Chondrocyte (in vitro differentiated cells): ENCODE results near the gene RPL3. TPM values are rescaled to one million over a fixed set of nuclear protein-coding genes. Genes with fewer than 3 reads are reported as not detected.

ENCODE experiments used
- DNase-seq: peaks from one replicate; pipeline ENCODE4 v3.0.0; 2021; ENCODE audit warnings: mixed read lengths, low spot score
- H3K27ac Mint-ChIP-seq: one replicate; pipeline ENCODE4 v1.8.0; 2021; ENCODE audit warnings: mild to moderate bottlenecking, moderate library complexity, mixed read lengths; ENCODE audit not compliant: unreplicated experiment
- H3K27me3 Mint-ChIP-seq: 2 replicates; pipeline ENCODE4 v1.8.0; 2021; ENCODE audit warnings: low read depth, mixed read lengths
- H3K36me3 Mint-ChIP-seq: 2 replicates; pipeline ENCODE4 v1.8.0; 2021; ENCODE audit warnings: low read depth, mixed read lengths
- H3K4me1 Mint-ChIP-seq: 2 replicates; pipeline ENCODE4 v1.8.0; 2021; ENCODE audit warnings: low read depth, mild to moderate bottlenecking, mixed read lengths
- H3K4me3 Mint-ChIP-seq: one replicate; pipeline ENCODE4 v1.8.0; 2021; ENCODE audit warnings: mild to moderate bottlenecking, moderate library complexity, mixed read lengths; ENCODE audit not compliant: unreplicated experiment
- H3K9me3 Mint-ChIP-seq: 2 replicates; pipeline ENCODE4 v1.8.0; 2021; ENCODE audit warnings: low read depth, mixed read lengths
- total RNA-seq: library from RNA; stranded (reverse); gene quantifications from 3 replicates; pipeline ENCODE4 v1.2.1, GENCODE V29; 2021
- TF ChIP-seq, protein P1 (sequence below): fragments of 200-600 bp; sonication (generic); IDR thresholded peaks from 2 replicates; pipeline ENCODE4 v1.5.0; 2021; ENCODE audit warnings: antibody characterized with exemption, mild to moderate bottlenecking, moderate library complexity

Gene RPL3
- total RNA-seq, 1 donor from 2014 or later = 1,326 TPM

DNA sequence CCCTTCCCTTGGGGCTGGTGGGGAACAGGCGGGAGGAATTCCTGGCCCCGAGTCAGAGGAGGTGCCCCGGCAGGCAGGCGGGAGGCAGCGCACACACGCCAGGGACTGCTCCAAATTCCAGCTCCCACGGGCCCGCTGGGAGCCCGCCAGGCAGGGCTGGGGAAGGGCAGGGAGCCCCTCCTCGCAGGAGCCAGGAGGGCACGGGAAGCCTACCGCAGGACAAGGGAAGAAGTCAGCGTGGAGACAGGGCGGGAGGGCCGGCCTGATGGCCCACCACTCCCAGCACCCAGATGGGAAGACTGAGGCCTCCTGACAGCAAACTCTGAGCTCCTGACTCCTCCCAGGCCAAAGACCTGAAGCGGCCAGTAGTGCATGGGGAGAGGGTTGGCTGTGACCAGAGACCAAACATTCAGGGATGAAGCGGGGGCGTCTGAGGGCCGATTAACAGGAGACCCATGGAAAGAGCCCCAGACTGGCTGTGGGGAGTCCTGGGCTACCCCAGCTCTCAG lies 22.4 kb downstream of the RPL3 start:
- peak overlapping the region; percentile 95 for H3K27ac Mint-ChIP-seq
- no peak overlapping the region for H3K4me3 Mint-ChIP-seq
- no peaks in the 10 kb centered on the region for H3K36me3 Mint-ChIP-seq
- H3K9me3 Mint-ChIP-seq = no peaks in the 10 kb centered on the region
- no peaks in the 10 kb centered on the region for H3K27me3 Mint-ChIP-seq
- H3K4me1 Mint-ChIP-seq = peaks cover 80% of the 10 kb centered on the region
- TF ChIP-seq, protein P1, sequence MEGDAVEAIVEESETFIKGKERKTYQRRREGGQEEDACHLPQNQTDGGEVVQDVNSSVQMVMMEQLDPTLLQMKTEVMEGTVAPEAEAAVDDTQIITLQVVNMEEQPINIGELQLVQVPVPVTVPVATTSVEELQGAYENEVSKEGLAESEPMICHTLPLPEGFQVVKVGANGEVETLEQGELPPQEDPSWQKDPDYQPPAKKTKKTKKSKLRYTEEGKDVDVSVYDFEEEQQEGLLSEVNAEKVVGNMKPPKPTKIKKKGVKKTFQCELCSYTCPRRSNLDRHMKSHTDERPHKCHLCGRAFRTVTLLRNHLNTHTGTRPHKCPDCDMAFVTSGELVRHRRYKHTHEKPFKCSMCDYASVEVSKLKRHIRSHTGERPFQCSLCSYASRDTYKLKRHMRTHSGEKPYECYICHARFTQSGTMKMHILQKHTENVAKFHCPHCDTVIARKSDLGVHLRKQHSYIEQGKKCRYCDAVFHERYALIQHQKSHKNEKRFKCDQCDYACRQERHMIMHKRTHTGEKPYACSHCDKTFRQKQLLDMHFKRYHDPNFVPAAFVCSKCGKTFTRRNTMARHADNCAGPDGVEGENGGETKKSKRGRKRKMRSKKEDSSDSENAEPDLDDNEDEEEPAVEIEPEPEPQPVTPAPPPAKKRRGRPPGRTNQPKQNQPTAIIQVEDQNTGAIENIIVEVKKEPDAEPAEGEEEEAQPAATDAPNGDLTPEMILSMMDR = no peak
- no peak for DNase-seq

DNA sequence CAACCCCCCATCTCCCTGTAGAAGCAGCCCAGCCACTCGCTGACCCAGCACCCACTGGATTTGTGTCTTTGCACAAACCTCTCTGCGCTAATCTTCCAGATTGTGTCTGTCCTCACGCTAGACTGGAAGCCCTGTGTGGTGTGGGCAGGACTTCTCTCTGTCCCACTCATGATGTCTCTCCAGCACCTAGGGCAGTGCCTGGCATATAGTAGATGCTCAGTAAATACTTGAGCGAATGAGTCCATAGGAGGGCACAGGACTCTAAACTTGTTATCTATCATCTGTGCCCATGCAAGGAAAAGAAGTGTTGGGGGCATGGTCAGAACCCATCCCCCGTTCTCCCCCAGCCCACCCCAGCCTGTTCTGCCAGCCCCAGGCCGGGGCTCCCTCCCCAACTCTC lies 22.9 kb downstream of the RPL3 start:
- Mint-ChIP-seq H3K4me1 (peaks cover 82% of the 10 kb centered on the region), H3K36me3 (no peaks in the 10 kb centered on the region), H3K9me3 (no peaks in the 10 kb centered on the region), H3K27me3 (no peaks in the 10 kb centered on the region), H3K4me3 (no peak overlapping the region), H3K27ac (peak overlapping the region; percentile 95)
- no peak for DNase-seq
- TF ChIP-seq, protein P1 = no peak

DNA sequence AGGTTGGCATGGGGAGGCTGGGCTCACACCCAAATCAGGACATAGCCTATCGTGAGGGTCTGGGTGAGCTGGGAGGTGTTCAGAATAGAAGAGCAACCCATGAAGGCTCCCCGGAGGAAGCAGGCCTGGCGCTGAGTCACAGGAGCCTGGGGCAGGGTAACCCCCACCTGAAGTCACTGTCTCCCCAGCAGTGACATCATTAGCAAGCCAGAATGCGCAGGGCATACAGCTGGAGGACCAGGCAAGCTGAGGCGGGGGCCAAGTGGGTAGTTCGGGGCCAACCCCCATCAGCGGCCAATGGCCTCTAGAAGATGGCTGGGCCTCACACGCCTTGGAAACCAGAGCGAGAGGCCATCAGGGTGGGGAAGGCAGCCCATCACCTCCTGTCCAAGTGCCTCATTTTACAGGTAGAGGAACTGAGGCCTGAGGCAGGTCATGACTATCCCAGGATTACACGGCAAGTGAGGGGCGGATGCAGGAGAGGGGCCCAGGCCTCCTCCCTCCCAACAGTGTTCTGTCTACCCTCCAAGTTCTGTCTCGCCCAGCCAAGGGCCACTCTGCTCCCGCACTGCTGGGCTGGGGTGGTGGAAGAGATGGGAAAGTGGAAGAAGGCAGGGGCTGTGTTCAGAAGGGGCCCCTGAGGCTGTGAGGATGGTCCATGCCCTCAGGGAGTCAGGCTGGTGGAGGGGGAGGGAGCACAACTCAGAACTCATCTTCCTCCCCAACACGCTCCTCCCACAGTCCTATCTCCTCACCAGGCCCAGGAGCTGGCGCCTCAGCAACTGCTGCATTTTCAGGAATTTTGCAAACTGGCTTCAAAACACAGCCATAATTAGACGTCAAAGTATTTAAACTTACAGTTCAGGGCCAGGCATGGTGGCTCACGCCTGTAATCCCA lies 24.6 kb downstream of the RPL3 start:
- H3K36me3 Mint-ChIP-seq = no peaks in the 10 kb centered on the region
- TF ChIP-seq, protein P1 = no peak
- H3K4me1 Mint-ChIP-seq = peaks cover 75% of the 10 kb centered on the region
- peak overlapping the region; percentile 36 for H3K27ac Mint-ChIP-seq
- no peak for DNase-seq
- no peak overlapping the region for H3K4me3 Mint-ChIP-seq
- no peaks in the 10 kb centered on the region for H3K9me3 Mint-ChIP-seq
- H3K27me3 Mint-ChIP-seq = no peaks in the 10 kb centered on the region

DNA sequence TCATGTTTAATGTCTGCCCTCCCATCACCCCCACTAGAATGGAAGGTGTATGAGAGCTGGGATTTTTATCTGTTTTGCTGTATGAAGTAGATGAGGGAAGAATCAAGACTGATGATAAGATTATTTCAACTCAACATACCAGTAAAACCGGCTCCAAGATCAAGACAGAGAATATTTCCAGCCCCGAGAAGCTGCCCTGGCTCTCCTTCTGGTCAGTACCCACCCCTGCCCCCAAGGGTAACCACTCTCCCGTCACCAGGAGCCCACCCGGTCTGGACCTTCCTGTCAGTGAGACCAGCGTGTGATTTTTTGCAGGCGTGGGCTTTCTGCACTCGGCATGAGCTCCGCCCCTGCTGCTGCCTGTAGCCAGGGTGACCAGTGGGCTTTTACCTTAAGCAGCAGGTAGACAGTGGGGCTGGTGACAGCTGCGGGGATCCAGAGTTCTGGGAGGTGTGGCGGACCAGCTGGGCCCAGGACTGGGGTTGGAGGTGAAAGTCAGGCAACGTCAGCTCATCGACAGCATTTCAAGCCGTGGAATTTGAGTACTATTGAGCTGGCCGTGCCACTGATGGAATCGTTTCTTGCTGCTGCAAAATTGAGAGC lies 25.6 kb downstream of the RPL3 start:
- Mint-ChIP-seq H3K36me3 (no peaks in the 10 kb centered on the region), H3K9me3 (no peaks in the 10 kb centered on the region), H3K4me1 (peaks cover 67% of the 10 kb centered on the region), H3K4me3 (no peak overlapping the region), H3K27me3 (no peaks in the 10 kb centered on the region), H3K27ac (no peak overlapping the region)
- DNase-seq = no peak
- TF ChIP-seq, protein P1 = no peak

DNA sequence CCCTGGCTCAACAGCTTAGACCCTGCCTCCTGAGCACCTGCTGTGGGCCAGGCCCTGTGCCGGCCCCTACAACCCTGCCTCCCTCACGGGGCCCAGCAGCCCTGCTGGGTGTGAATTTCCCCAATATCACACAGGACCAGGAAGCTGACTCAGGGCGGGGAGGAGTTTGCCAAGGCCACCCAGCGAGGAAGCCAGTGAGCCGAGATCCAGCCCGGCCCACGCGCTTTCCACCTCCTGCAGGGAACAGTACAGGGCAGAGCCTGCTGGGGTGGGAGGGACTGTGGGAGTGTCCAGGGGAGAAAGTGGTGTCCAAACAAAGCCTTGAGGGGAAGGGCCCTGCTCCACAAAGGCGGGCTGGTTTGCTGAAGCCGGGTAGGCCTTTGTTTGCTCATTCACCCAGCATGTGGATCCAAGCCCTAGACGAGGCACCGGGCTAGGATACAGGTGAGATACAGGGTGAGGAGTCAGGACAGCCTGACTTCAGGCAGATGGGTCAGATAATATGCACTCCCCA lies 26.8 kb downstream of the RPL3 start:
- no peaks in the 10 kb centered on the region for H3K36me3 Mint-ChIP-seq
- H3K9me3 Mint-ChIP-seq = no peaks in the 10 kb centered on the region
- no peak overlapping the region for H3K4me3 Mint-ChIP-seq
- peak; percentile 97 for DNase-seq
- H3K27me3 Mint-ChIP-seq = no peaks in the 10 kb centered on the region
- peak overlapping the region; percentile 96 for H3K27ac Mint-ChIP-seq
- H3K4me1 Mint-ChIP-seq = peaks cover 58% of the 10 kb centered on the region
- TF ChIP-seq, protein P1 = no peak
